CD14-positive monocyte (primary cell): Measurements from ENCODE around the gene DDR1. TPM values are rescaled to one million over a fixed set of nuclear protein-coding genes. Genes with fewer than 3 reads are reported as not detected.
A peak's percentile ranks its signal among the peaks of the same experiment; 100 is the strongest.

Experiments used
- DNase-seq, 3 donors: peaks; one replicate each; pipeline ENCODE4 v3.0.0-alpha.2; 2011 to 2022
- H2AFZ ChIP-seq: 2 replicates; pipeline ENCODE4 v1.6.0; 2012; ENCODE audit warnings: mild to moderate bottlenecking, low read depth, low read length, inconsistent platforms; ENCODE audit not compliant: insufficient read depth, poor library complexity, severe bottlenecking
- H3K27ac ChIP-seq, 2 donors: 1 replicate in 1 of 2; 2 replicates in 1 of 2; pipeline ENCODE4 v1.5.1; 2012 to 2013; ENCODE audit warnings: low read length in 2 of 2, control low read depth in 1 of 2, inconsistent platforms in 1 of 2, low read depth in 1 of 2, mild to moderate bottlenecking in 1 of 2
- H3K27me3 ChIP-seq, 2 donors: one replicate each; pipeline versions ENCODE4 v1.6.0 to v1.6.1; 2011 to 2013; ENCODE audit warnings: low read length in 2 of 2; ENCODE audit not compliant: control insufficient read depth in 2 of 2, insufficient read depth in 2 of 2
- H3K36me3 ChIP-seq, 2 donors: replicated peaks in 1 of 2; 1 replicate in 1 of 2; 2 replicates in 1 of 2; pipeline versions ENCODE4 v1.5.1 to v1.6.1; 2012 to 2013; ENCODE audit warnings: low read length in 2 of 2, control low read depth in 1 of 2, inconsistent platforms in 1 of 2, mild to moderate bottlenecking in 1 of 2; ENCODE audit not compliant: insufficient read depth in 2 of 2, control insufficient read depth in 1 of 2
- H3K4me1 ChIP-seq, 2 donors: 1 replicate in 1 of 2; 2 replicates in 1 of 2; pipeline versions ENCODE4 v1.5.1 to v1.6.1; 2012 to 2013; ENCODE audit warnings: low read length in 2 of 2, control low read depth in 1 of 2, inconsistent platforms in 1 of 2, mild to moderate bottlenecking in 1 of 2, moderate library complexity in 1 of 2; ENCODE audit not compliant: insufficient read depth in 2 of 2, control insufficient read depth in 1 of 2
- H3K4me2 ChIP-seq: replicated peaks from 2 replicates; pipeline ENCODE3; 2012; ENCODE audit warnings: low read length, moderate library complexity, mild to moderate bottlenecking; ENCODE audit not compliant: poor library complexity, severe bottlenecking; ENCODE audit errors: extremely low read depth
- H3K4me3 ChIP-seq, 3 experiments: fragments of 200-600 bp in 1 of 3; sonication (generic) in 1 of 3; replicated peaks in 1 of 3; 1 replicate in 2 of 3; 2 replicates in 1 of 3; pipeline ENCODE4 v1.5.1; 2011 to 2013; ENCODE audit warnings: low read length in 3 of 3, mild to moderate bottlenecking in 3 of 3, control low read depth in 2 of 3, low read depth in 2 of 3, inconsistent platforms in 1 of 3, moderate library complexity in 1 of 3
- H3K79me2 ChIP-seq: 2 replicates; pipeline ENCODE4 v1.6.0; 2012; ENCODE audit warnings: mild to moderate bottlenecking, control low read depth, inconsistent platforms, low read length, moderate library complexity; ENCODE audit not compliant: insufficient read depth
- H3K9ac ChIP-seq: 2 replicates; pipeline ENCODE4 v1.6.0; 2017; ENCODE audit warnings: low read length, mild to moderate bottlenecking; ENCODE audit not compliant: insufficient read depth, poor library complexity, severe bottlenecking
- H3K9me3 ChIP-seq, 2 donors: replicated peaks in 1 of 2; 1 replicate in 1 of 2; 2 replicates in 1 of 2; pipeline versions ENCODE4 v1.5.1 to v1.6.1; 2012 to 2013; ENCODE audit warnings: low read length in 2 of 2, control low read depth in 1 of 2; ENCODE audit not compliant: control insufficient read depth in 1 of 2, insufficient read depth in 1 of 2
- H4K20me1 ChIP-seq: 2 replicates; pipeline ENCODE4 v1.6.0; 2012; ENCODE audit warnings: mild to moderate bottlenecking, low read length, control low read depth, moderate library complexity; ENCODE audit not compliant: insufficient read depth
- H3K27ac Mint-ChIP-seq, 7 donors: one replicate each; pipeline ENCODE4 v1.8.0; 2020; ENCODE audit warnings: mild to moderate bottlenecking in 7 of 7, mixed read lengths in 7 of 7, moderate library complexity in 6 of 7, inconsistent platforms in 2 of 7
- H3K27me3 Mint-ChIP-seq, 3 donors: one replicate each; pipeline ENCODE4 v1.8.0; 2021 to 2022; ENCODE audit warnings: low read depth in 3 of 3, mild to moderate bottlenecking in 3 of 3, mixed read lengths in 3 of 3, moderate library complexity in 3 of 3, inconsistent platforms in 1 of 3
- H3K36me3 Mint-ChIP-seq, 2 donors: one replicate each; pipeline ENCODE4 v1.8.0; 2020; ENCODE audit warnings: mixed read lengths in 2 of 2, inconsistent platforms in 1 of 2, mild to moderate bottlenecking in 1 of 2
- H3K4me1 Mint-ChIP-seq: one replicate; pipeline ENCODE4 v1.8.0; 2020; ENCODE audit warnings: mild to moderate bottlenecking, mixed read lengths
- H3K4me3 Mint-ChIP-seq, 2 donors: one replicate each; pipeline ENCODE4 v1.8.0; 2020; ENCODE audit warnings: mild to moderate bottlenecking in 2 of 2, mixed read lengths in 2 of 2, moderate library complexity in 1 of 2
- H3K9me3 Mint-ChIP-seq, 7 donors: one replicate each; pipeline ENCODE4 v1.8.0; 2020 to 2022; ENCODE audit warnings: mixed read lengths in 7 of 7, mild to moderate bottlenecking in 6 of 7, moderate library complexity in 6 of 7, inconsistent platforms in 2 of 7
- WGBS: methylation state at CpG from one replicate; pipeline ENCODE4 v1.1.5; 2013; ENCODE audit warnings: missing lambda C conversion rate; ENCODE audit not compliant: insufficient coverage; 5-methylcytosine and 5-hydroxymethylcytosine counted together
- intact Hi-C, 2 donors: fragments of 100-400 bp; cut with micrococcal nuclease; formaldehyde crosslinking; loops; one replicate each; pipeline versions ENCODE4 v1.15.0 to v1.15.1; 2023
- polyA plus RNA-seq, 3 donors: library from polyadenylated mRNA; depleted of rRNA in 1 of 3; unstranded in 2 of 3; stranded (reverse) in 1 of 3; fragments of 300-500 nt in 2 of 3; fragments of >200 nt in 1 of 3; fragmentation: Illumina TruSeq in 2 of 3; gene quantifications; 1 replicate in 2 of 3; 2 replicates in 1 of 3; pipeline ENCODE4 v1.2.3, GENCODE V29; 2012 to 2021
- TF ChIP-seq, protein P1 (sequence below): fragments of 200-600 bp; IDR thresholded peaks from one replicate; pipeline ENCODE4 v1.8.0; 2022; ENCODE audit warnings: antibody characterized with exemption, mild to moderate bottlenecking

The DDR1 gene
- polyA plus RNA-seq, 3 donors: 0.39 to 1.0 (median 0.51) TPM

DNA sequence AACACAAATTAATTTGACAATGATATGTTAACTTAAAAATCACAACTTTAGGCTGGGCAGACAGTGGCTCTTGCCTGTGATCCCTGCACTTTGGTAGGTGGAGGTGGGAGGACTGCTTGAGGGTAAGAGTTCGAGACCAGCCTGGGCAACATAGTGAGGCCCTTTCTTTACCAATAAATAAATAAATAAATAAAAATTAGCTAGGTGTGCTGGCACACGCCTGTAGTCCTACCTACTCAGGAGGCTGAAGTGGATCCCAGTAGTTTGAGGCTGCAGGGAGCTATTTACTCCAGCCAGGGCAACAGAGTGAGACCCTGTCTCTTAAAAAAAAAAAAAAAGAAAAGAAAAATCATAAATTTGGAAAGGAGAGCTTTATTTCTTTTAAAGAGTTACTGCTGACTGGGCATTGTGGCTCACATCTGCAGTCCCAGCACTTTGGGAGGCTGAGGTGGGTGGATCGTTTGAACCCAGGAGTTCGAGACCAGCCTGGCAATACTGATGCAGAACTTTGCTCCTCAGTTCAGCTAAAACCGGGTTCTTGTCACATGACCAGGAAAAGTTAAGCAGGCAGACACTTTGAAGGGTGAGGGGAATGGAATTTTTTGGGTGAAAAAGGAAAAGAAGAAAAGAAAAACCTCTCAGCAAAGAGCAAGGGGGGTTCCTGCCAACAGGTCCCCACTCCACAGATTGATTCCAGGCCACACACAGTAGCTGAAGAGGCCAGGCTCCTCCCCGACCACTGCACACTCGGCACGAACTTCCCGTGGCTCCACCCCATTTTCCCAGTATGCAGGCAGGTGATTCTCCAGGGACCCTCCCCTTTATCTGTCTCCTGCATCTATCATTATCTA is 44.0 kb upstream of the DDR1 start:
- Histone ChIP-seq H3K27ac (no peak overlapping the region), H2AFZ (no peak overlapping the region), H3K9ac (no peak overlapping the region), H4K20me1 (no peaks in the 10 kb centered on the region), H3K79me2 (no peaks in the 10 kb centered on the region), H3K27me3 (no peaks in the 10 kb centered on the region), H3K4me3 (no peak overlapping the region), H3K9me3 (no peaks in the 10 kb centered on the region), H3K4me2 (no peak overlapping the region), H3K36me3 (no peaks in the 10 kb centered on the region), H3K4me1 (peaks cover 13 to 16% of the 10 kb centered on the region in 2 donors)
- no peak overlapping the region for H3K4me3 Mint-ChIP-seq
- no peaks in the 10 kb centered on the region for H3K9me3 Mint-ChIP-seq
- H3K27ac Mint-ChIP-seq: peak overlapping the region in 1 of 7 donors; percentile 36
- H3K27me3 Mint-ChIP-seq: peaks cover 4 to 8% (median 6%) of the 10 kb centered on the region in 3 donors
- intact Hi-C loops: loop anchor here in 1 of 2 donors (5.0 kb wide), 1 partner anchor 42 kb away; the partner anchor contains the start of gene DDR1
- DNase-seq: no peak
- TF ChIP-seq, protein P1, sequence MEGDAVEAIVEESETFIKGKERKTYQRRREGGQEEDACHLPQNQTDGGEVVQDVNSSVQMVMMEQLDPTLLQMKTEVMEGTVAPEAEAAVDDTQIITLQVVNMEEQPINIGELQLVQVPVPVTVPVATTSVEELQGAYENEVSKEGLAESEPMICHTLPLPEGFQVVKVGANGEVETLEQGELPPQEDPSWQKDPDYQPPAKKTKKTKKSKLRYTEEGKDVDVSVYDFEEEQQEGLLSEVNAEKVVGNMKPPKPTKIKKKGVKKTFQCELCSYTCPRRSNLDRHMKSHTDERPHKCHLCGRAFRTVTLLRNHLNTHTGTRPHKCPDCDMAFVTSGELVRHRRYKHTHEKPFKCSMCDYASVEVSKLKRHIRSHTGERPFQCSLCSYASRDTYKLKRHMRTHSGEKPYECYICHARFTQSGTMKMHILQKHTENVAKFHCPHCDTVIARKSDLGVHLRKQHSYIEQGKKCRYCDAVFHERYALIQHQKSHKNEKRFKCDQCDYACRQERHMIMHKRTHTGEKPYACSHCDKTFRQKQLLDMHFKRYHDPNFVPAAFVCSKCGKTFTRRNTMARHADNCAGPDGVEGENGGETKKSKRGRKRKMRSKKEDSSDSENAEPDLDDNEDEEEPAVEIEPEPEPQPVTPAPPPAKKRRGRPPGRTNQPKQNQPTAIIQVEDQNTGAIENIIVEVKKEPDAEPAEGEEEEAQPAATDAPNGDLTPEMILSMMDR: no peak
- H3K36me3 Mint-ChIP-seq: no peaks in the 10 kb centered on the region
- 78% methylated on average over 6 of the region's 9 CpGs for WGBS
- H3K4me1 Mint-ChIP-seq: peaks cover 24% of the 10 kb centered on the region

DNA sequence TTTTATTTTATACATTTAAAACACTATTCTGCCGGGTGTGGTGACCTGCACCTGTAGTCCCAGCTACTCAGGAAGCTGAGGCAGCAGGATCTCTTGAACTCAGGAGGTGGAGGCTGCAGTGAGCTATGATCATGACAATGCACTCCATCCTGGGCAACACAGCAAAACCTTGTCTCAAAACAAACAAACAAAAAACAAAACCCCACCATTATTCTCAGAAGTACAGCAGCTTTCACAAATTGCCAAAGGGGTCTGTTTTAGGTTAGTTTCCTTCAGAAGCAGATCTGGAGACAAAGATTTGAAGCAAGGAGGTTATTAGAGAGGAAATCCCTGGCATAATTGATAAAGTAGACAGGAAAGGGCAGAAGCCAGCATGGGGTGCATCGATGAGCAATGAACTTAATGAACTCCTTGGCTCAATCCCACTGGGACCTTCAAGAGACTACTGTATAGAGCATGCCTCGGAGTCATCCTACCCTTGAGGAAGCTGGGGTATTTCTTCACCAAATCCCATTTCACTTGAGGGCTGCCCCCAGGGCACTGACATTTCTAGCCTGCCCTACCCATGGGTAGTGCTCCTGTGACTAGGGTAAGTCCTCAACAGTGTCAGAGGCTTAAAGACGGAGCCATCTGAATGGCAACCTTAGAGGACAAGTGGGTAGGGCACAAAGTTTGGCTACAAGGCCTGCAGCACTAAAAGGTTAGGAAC is 43.2 kb upstream of the DDR1 start:
- WGBS: 83% methylated on average over 2 of the region's 4 CpGs
- intact Hi-C loops: loop anchor here in 1 of 2 donors (5.0 kb wide), 1 partner anchor 41 kb away; the partner anchor contains the start of gene DDR1
- no peak for DNase-seq

More for the DNA sequence above, 43.2 kb upstream of the DDR1 start:
- no peaks in the 10 kb centered on the region for H3K9me3 ChIP-seq
- H3K27me3 Mint-ChIP-seq: peaks cover 4 to 9% (median 9%) of the 10 kb centered on the region in 3 donors
- H3K79me2 ChIP-seq: no peaks in the 10 kb centered on the region
- H3K4me1 Mint-ChIP-seq: peaks cover 24% of the 10 kb centered on the region
- TF ChIP-seq, protein P1: no peak
- no peak overlapping the region for H3K4me2 ChIP-seq
- no peak overlapping the region for H3K27ac ChIP-seq
- H2AFZ ChIP-seq: no peak overlapping the region
- no peak overlapping the region for H3K4me3 ChIP-seq
- no peaks in the 10 kb centered on the region for H3K36me3 ChIP-seq
- H3K36me3 Mint-ChIP-seq: no peaks in the 10 kb centered on the region
- H3K27ac Mint-ChIP-seq: no peak overlapping the region
- peaks cover 13 to 16% of the 10 kb centered on the region in 2 donors for H3K4me1 ChIP-seq
- H3K9ac ChIP-seq: no peak overlapping the region
- H4K20me1 ChIP-seq: no peaks in the 10 kb centered on the region
- H3K27me3 ChIP-seq: no peaks in the 10 kb centered on the region
- H3K9me3 Mint-ChIP-seq: peaks cover 0 to 2% (median 0%) of the 10 kb centered on the region in 7 donors
- H3K4me3 Mint-ChIP-seq: no peak overlapping the region
